PFSK-1 (cell line): ENCODE measurements around the gene GPHA2.

ENCODE experiments used
- FOXP2 ChIP-seq: optimal IDR thresholded peaks from 2 replicates; pipeline ENCODE3; 2011; ENCODE audit warnings: borderline replicate concordance, control low read depth, inconsistent platforms; ENCODE audit not compliant: insufficient read depth; ENCODE audit errors: extremely low read length, extremely low read depth
- POLR2AphosphoS5 ChIP-seq: IDR thresholded peaks from 2 replicates; pipeline ENCODE4 v1.6.1; 2012; ENCODE audit warnings: low read depth, mild to moderate bottlenecking, control low read depth, low read length, moderate library complexity
- REST ChIP-seq, 2 experiments: IDR thresholded peaks; 2 replicates each; pipeline versions ENCODE4 v1.6.1 to v1.8.0; 2011 to 2012; ENCODE audit warnings: low read depth in 2 of 2, low read length in 2 of 2, control low read depth in 1 of 2, inconsistent platforms in 1 of 2, mild to moderate bottlenecking in 1 of 2, moderate library complexity in 1 of 2; ENCODE audit not compliant: insufficient read depth in 1 of 2
- SIN3A ChIP-seq: IDR thresholded peaks from 2 replicates; pipeline ENCODE4 v1.6.1; 2012; ENCODE audit warnings: mild to moderate bottlenecking, low read length, moderate library complexity, borderline replicate concordance; ENCODE audit not compliant: insufficient read depth

GRCh38 chr11:64916775-64917662 is 18.7 kb downstream of the GPHA2 start, which contains the start of gene ATG2A:
- TF ChIP-seq POLR2AphosphoS5 (peak; percentile 78; the same call in 1 of the 2 replicates), REST (IDR thresholded peaks at IDR 0.05; ENCODE audit: insufficient read depth in 1 of 2, low read depth in 2 of 2, low read length in 2 of 2) (no peak), SIN3A (peak; percentile 64; the same call in 1 of the 2 replicates), FOXP2 (peak; percentile 67)
